ENCODE data around the gene TNS3.

TNS3 gene

GRCh38 chr7:47288060-47288459, 293.9 kb downstream of the TNS3 start:
- no peaks in the 10 kb centered on the region for H3K27me3 ChIP-seq (replicated peaks; ENCODE audit: insufficient read depth, low read length)
- H3K9me2 ChIP-seq (replicated peaks; ENCODE audit: insufficient read depth, low read length) = no peaks in the 10 kb centered on the region
- no peaks in the 10 kb centered on the region for H3F3A ChIP-seq (ENCODE audit: insufficient read depth, low read length)
- no peaks in the 10 kb centered on the region for H4K20me1 ChIP-seq (ENCODE audit: insufficient read depth, low read length)
- no peaks in the 10 kb centered on the region for H3K4me1 ChIP-seq (ENCODE audit: low read length)
- H3K9ac ChIP-seq (ENCODE audit: low read length) = no peak overlapping the region
- no peak overlapping the region for H3K4me3 ChIP-seq (ENCODE audit: low read length)
- H3K79me2 ChIP-seq (ENCODE audit: low read length) = no peaks in the 10 kb centered on the region
- H3K27ac ChIP-seq (ENCODE audit: low read length) = no peak overlapping the region
- TF ChIP-seq CTCF (IDR thresholded peaks at IDR 0.05; ENCODE audit: low read length) = no peak
- no peak for TF ChIP-seq EZH2phosphoT487 (IDR thresholded peaks at IDR 0.05; ENCODE audit: low read length)
- TF ChIP-seq EZH2 (optimal IDR thresholded peaks at IDR 0.05; ENCODE audit: low read depth, low read length) = no peak
- H2AFZ ChIP-seq (ENCODE audit: low read length) = no peak overlapping the region
- H3K9me3 ChIP-seq (replicated peaks; ENCODE audit: insufficient read depth, low read length) = no peaks in the 10 kb centered on the region
- peaks cover 42% of the 10 kb centered on the region for H3K36me3 ChIP-seq (replicated peaks; ENCODE audit: insufficient read depth, low read length)
- H3K4me2 ChIP-seq (ENCODE audit: low read depth, low read length) = no peak overlapping the region
- DNase-seq = no peak

DNA sequence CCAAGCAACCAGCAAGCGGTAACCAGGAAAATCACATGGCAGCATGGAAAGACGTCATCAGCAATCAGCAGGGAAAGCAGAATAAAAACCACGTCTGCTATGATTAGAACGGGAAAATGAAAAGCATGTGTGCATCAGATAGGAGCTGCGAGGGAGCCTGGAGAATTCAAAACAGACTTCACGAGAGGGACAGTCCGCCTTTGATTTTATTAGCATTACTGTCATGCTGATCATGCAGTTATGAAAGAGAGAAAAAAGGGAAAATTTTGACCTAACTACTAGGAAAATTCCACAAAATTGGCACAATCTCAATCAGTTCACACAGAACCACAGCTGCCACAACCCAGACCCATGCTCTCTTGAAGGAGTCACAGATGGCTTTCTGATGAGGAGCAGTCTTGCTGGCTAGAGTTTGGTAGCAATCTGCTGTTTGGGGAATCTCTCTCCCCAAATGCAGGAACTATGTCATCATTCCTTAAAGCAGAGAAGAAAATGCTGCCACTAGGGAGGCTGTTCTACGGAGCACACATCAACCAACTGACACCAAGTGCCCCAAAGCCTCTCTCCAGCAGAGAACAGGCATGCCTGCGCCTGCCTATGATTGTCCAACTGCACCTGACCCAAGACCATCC, 295.9 kb downstream of the TNS3 start:
- Histone ChIP-seq H3K36me3 (replicated peaks; ENCODE audit: insufficient read depth, low read length) (peaks cover 40% of the 10 kb centered on the region), H3K9me3 (replicated peaks; ENCODE audit: insufficient read depth, low read length) (no peaks in the 10 kb centered on the region), H3K4me1 (ENCODE audit: low read length) (no peaks in the 10 kb centered on the region), H3F3A (ENCODE audit: insufficient read depth, low read length) (no peaks in the 10 kb centered on the region), H3K4me3 (ENCODE audit: low read length) (no peak overlapping the region), H3K9me2 (replicated peaks; ENCODE audit: insufficient read depth, low read length) (no peaks in the 10 kb centered on the region), H2AFZ (ENCODE audit: low read length) (no peak overlapping the region), H3K9ac (ENCODE audit: low read length) (no peak overlapping the region), H3K27me3 (replicated peaks; ENCODE audit: insufficient read depth, low read length) (no peaks in the 10 kb centered on the region), H3K27ac (ENCODE audit: low read length) (no peak overlapping the region), H3K79me2 (ENCODE audit: low read length) (no peaks in the 10 kb centered on the region), H3K4me2 (ENCODE audit: low read depth, low read length) (no peak overlapping the region), H4K20me1 (ENCODE audit: insufficient read depth, low read length) (0 out of 2 replicates have a peak, but pooled peaks cover 5% of the 10 kb centered on the region)
- no peak for DNase-seq
- TF ChIP-seq EZH2 (optimal IDR thresholded peaks at IDR 0.05; ENCODE audit: low read depth, low read length) (no peak), EZH2phosphoT487 (IDR thresholded peaks at IDR 0.05; ENCODE audit: low read length) (no peak), CTCF (IDR thresholded peaks at IDR 0.05; ENCODE audit: low read length) (no peak)

GRCh38 chr7:47284691-47285635, 296.9 kb downstream of the TNS3 start:
- no peak overlapping the region for H3K9ac ChIP-seq (ENCODE audit: low read length)
- TF ChIP-seq CTCF (IDR thresholded peaks at IDR 0.05; ENCODE audit: low read length) (no peak), EZH2phosphoT487 (IDR thresholded peaks at IDR 0.05; ENCODE audit: low read length) (no peak), EZH2 (optimal IDR thresholded peaks at IDR 0.05; ENCODE audit: low read depth, low read length) (no peak)

More at GRCh38 chr7:47284691-47285635, 296.9 kb downstream of the TNS3 start:
- DNase-seq = no peak
- no peaks in the 10 kb centered on the region for H3F3A ChIP-seq (ENCODE audit: insufficient read depth, low read length)
- H3K4me1 ChIP-seq (ENCODE audit: low read length) = no peaks in the 10 kb centered on the region
- no peak overlapping the region for H3K27ac ChIP-seq (ENCODE audit: low read length)
- H3K36me3 ChIP-seq (replicated peaks; ENCODE audit: insufficient read depth, low read length) = peaks cover 36% of the 10 kb centered on the region
- no peaks in the 10 kb centered on the region for H3K9me3 ChIP-seq (replicated peaks; ENCODE audit: insufficient read depth, low read length)
- H3K4me3 ChIP-seq (ENCODE audit: low read length) = no peak overlapping the region
- no peaks in the 10 kb centered on the region for H3K9me2 ChIP-seq (replicated peaks; ENCODE audit: insufficient read depth, low read length)
- 0 out of 2 replicates have a peak, but pooled peaks cover 5% of the 10 kb centered on the region for H4K20me1 ChIP-seq (ENCODE audit: insufficient read depth, low read length)
- no peak overlapping the region for H3K4me2 ChIP-seq (ENCODE audit: low read depth, low read length)
- no peaks in the 10 kb centered on the region for H3K27me3 ChIP-seq (replicated peaks; ENCODE audit: insufficient read depth, low read length)
- H3K79me2 ChIP-seq (ENCODE audit: low read length) = no peaks in the 10 kb centered on the region
- no peak overlapping the region for H2AFZ ChIP-seq (ENCODE audit: low read length)
